Activated CD4-positive, alpha-beta T cell treated with anti-CD3 and anti-CD28 coated beads, Interleukin-2, amount 50 U/mL, for 4 hours (primary cell): ENCODE measurements around the gene TIAM2.
A peak's percentile ranks its signal among the peaks of the same experiment; 100 is the strongest.
"Not testable (repeated sequence)": the region's sequence is repeated elsewhere in the genome, so short reads cannot be mapped to it uniquely, and the experiment has no call there.

Source experiments
- DNase-seq, 2 experiments: peaks; one replicate each; pipeline ENCODE4 v3.0.0-alpha.2; 2020

TIAM2 gene

DNA sequence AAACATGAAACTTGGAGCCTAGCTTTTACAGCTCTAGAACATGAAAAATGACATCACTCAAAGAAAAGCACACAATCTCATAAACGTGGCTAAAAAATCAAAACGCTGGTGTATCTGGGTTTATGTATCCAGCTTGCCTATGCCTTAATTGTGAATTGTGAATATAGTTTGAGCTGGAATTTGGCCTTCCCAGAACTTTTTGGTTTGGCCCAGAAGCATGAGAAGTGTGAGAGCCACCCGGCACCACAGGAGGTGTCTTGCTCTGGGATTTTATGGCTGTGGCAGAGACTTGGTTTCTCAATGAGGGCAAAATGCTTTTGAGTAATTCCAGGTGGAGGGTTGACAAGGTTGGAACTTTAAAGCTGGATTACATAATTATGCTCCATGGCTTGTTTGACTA, 69.2 kb downstream of the TIAM2 start:
- no peak for DNase-seq

DNA sequence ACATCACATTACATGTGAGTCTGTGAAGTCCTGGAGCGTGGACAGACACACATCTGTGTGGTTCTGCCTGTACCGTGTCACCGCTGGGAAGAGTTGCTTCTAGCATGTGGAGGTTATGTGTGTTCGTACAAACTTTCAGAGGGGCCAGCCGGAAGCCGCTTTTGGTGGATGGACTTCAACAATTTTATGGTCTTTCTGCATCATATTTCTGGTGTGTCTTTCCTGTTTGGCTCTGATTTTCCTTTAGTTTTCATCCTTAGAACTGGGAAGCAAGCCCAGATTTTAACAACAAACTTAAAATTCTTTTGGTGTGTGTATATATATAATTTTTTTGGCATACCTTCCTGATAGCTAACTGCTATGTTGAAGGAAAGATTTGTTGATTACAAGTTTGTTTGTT, 71.2 kb downstream of the TIAM2 start:
- no peak for DNase-seq

DNA sequence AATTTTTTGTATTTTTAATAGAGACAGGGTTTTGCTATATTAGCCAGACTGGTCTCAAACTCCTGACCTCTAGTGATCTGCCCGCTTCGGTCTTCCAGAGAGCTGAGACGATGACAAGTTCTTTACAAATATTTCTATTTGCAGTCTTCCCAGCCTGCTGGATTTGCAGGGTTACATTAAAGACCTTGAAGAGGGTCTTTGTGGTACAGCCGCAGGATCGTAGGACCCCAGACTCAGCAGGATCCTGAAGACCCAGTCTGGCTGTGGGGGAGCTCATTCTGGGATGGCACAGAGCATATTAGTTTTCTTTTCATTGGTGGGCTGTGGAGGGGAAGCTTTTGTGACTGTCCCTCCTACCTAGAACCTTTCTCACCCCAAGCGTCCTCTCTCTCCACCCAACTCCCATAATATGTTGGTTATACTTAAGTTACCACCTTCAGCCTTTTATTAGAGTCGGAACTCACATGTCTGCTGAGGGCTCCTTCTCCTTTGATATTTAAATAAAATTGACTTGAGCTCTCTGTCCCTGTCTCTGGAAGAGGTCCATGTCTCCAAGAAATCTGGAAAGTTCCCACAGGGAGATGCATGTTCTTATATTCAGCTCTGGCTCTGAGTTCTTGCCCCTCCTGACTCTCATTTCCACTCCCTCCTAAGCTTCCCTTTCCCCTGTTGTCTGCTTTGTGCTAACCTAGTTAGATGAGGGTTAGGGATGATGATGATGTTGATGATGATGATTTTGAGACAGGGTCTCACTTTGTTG, 72.0 kb downstream of the TIAM2 start:
- no peak for DNase-seq

DNA sequence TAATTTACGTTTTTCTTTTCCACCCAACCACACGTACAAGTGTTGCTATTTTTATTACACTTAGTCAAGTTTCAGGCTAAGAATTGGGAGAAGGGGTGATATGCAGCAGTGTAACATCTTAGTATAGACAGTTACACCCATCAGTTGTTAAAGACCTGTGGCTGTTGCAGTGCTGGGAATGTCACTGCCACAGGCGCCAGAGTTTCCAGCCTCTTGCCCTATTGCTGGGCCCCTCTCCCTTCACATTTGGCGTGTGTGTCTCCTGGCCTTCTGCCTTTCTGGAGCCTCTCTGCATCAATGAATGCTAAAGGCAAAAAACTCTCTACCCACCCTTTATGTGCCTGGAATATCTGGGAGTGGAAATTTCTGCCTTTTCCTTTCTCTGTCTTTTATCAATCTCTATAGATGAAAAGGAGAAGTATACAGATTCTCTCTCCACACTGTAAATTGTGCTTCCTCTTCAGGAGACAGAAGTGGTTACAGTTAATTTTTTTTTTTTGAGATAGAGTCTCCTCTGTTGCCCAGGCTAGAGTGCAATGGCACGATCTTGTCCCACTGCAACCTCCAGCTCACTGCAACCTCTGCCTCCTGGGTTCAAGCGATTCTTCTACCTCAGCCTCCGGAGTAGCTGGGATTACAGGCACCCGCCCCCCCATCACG, 73.0 kb downstream of the TIAM2 start:
- no peak for DNase-seq

DNA sequence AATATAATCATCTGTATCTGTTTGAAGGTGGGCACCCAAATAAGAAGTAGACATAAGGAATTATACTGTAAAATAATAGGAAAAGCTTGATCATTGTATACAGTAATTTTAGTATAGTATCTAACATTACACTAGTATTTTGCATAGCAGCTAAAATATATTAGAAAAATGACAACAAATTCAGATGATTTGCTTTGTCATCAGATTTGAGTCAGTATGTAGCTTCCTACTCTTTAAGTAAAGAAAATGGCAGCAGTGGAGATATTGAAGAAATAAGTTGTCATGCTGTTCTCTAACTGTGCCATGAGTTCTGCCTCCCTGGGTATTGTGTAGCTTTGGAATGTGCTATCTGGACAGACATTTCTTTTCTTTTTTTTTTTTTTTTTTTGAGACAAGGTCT, 74.4 kb downstream of the TIAM2 start:
- DNase-seq = no peak

DNA sequence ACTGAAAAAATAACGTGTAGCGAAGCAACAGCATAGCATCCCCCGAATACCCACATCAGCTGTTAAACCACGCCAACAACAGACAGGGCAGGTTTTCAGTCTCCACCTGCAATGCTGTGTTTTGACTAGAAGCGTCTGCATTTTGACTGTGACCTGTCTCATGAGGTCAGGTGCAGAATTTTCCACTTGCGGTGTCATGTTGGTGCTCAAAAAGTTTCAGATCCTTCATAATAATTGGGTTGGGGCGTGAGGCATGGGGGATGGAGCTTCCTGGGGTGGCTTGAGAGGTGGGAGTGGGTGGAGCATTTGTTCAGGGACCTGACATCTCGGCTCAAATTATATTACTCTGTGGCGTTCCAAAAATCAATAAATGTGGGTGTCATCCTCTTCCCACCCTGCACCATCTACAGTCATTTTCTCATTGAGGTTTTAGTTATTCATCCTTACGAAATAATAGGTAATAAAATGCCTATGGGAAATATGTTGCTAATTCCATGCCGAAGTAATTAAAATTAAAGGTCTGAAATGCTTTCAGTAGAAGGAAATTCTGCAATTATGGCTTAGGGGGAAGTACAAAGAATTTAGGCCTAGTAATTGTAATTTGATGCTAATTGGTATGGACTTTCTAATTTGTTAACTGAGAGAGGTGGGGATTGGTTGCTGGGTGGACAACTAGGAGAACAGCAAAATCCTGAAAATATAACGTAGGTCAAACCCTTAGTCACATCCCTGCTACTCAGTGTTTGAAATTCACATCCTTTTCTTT, 81.0 kb downstream of the TIAM2 start:
- no peak for DNase-seq

DNA sequence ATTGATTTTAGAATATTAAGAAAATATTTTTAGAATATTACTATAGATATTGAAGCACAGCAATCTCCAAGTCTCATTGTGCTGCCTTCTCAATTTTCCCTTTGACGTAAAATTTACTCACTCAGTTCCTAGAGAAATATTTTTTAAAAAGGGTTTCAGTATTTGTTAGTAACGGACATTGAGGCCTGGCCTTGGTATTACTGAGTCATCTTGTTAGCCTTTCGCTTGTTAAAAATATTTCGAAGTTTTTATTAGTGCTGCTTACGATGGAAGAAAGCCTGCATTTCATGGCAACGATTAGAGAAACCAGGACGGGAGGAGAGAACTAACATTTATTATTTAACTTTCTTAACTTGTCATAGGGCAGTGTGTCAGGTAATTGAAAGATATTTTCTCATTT, 82.2 kb downstream of the TIAM2 start:
- DNase-seq = no peak

DNA sequence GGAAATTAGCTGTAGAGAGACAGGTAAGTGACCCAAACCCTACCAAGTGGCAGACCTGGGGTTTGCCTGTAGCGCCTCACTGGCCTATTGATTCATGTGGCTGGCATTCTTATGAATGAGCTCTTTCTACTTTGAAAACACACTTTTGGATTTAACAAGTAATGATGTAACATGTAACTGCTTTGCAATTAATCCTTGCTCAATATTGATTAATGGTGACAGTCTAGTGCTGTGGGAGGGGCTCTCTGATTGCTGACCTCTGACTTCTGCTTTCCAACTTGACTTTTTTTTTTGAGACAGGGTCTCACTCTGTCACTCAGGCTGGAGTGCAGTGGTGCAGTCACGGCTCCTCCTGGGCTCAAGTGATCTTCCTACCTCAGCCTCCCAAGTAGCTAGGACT, 82.7 kb downstream of the TIAM2 start:
- DNase-seq = no peak

DNA sequence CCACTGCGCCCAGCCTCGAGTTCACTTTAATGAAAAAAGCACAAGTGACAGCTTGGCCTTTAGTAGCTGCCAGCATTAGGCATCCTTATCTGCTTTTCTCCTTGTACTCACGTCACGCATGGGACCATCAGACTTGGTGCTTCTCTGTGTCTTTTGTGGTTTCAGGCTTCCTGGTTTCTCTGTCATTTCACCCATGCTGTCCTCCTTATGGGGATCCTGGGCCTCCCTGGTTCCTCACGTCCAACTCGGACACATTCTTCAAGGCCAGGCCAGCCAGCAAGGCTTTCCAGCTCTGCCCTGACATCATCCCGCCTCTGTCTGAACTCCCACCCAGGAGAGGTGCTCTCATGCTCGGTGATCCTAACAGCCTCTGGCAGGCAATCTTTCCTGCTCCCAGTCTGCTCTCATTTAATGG, 83.2 kb downstream of the TIAM2 start:
- DNase-seq = no peak

DNA sequence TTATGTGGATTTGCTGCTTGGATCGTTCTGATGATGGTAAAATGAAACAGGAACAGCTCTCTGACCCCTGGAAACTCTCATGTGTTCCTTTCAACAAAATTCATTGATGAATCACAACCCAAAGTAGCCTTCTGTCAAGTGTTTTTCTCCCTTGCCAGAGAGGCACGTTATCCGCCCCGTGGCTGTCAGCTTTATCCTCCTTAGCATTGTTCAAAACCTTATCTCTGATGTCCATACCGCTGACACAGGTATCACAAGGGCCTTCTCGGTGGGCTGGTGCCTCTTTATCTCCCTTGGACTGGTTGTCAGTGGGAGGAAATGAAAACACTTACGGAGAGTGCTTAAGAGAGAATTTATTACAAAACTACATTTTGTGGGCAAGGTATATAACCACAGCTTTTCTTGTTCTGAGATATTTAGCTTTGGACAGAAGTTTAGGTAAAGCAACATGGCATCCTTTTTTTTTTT, 84.9 kb downstream of the TIAM2 start:
- no peak for DNase-seq

DNA sequence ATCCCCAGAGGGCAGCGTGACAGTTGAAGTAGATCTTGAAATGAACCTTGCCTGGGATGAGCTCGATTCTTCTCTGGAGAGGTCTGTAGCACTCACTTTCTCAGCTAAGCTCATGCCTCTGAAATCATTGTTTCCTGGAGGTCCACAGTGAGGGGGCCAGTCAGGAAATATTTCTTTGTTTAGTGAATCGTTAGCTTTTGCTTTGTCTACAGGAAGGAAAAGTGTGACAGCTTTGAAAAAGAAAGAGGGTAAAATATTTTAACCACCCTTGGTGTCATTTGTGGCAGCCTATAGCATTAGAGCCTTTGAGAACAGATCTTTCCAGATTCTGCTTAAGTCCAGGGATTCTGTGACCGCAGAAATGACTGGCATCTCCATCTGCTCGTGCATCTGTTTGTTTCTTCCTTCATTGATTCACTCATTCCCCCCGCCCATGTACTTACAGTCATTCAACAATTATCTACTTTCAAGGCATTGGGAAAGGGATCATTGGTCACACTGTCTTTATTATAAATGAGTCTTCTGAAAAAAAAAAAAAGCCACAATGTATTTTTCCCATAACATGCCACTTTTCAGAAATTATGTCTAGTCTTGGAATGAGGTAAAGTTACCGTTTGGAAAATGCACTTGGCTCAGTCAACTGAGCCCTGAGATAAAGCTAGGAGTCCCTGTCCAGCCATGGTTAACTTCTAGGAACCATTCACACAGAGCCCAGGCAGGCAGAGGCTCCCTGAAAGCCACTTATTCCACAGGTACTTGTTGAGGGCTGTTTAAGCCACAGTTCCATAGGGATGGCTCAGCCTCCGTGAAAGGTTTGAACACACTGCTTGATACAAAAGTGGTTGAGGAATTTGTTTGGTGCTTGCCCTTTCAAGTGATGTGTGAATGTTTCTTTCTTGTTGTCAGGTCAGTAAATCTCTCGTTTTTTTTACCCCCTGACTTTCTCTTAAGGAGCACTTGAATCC, 86.0 kb downstream of the TIAM2 start:
- DNase-seq = no peak

DNA sequence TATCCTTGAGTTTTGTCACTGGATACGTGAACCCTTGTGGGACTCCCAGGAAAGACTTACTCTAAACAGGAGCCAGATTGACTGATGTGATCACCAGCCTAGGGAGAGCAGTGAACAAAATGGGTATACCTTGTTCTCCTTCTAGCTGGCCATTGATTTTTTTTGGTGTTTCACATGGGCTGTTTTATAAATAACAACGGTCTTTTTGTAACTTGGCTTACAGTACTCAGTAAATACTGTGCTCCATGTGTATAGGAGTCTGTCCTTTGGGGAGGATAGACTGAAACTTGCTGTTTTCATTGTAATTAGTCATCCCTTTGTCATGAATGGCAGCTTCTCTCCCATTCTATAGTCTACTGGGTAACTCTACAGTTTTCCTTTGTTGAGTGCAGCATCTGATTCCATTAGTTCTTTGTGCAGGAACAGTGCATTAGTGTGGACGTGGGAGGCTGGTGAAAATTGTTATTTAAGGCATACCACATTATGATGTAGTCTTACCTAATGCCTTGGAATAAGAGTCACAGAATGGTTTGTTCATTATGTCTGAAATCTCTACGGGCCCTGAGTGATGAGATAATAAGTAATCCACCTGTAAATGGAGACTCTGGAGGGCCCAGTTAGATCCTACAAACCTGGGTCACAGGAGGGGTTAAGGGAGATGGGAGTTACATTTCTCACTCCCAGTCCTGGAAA, 89.5 kb downstream of the TIAM2 start:
- no peak for DNase-seq

DNA sequence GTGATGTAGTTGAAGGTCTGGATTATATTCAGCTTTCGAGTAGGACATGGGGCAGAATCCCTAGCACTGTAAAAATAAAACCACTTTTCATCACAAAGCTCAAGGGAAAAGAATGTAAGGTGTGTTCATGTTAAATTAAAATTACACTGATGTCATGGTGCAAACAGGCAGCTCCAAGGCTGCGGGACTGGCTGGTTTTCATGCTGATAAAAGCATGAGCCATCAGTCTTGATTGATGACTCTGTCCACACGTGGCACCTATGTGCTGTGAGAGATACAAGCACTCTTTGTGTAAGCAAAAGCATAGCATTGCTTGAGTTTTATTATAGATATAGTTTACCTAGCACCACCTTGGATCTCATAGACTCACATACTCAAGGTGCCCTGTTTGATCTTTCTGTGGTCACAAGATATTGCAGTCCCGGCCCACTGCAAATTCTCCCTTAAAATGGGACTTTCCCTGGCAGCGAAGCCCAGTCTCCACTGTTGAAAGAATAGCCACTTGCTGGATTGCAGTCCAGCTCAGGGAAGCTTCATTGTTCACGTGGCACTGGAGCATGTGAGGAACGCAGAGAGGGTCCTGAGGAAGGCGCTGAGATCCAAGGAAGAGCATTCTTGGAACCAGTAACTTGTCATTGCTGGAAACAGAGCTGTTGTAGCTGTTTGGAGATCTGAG, 90.6 kb downstream of the TIAM2 start:
- no peak for DNase-seq

DNA sequence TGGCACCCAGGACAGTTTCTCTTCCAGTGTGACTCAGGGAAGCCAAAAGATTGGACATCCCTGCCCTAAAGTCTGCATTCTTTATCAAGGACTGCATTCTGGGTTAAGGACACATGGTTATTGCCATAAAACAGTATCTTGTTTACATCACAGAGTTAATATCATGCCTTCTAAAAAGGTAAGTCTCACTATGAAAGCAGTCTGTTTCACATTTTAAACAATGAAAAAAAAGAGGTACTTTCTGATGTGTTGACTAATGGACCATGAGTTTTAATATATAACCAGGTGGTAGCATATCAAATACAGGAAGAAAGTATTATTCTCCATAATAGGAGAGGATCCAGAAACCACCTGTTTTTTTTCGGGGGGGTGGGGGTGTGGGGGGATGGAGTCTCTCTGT, 93.7 kb downstream of the TIAM2 start:
- DNase-seq = no peak

DNA sequence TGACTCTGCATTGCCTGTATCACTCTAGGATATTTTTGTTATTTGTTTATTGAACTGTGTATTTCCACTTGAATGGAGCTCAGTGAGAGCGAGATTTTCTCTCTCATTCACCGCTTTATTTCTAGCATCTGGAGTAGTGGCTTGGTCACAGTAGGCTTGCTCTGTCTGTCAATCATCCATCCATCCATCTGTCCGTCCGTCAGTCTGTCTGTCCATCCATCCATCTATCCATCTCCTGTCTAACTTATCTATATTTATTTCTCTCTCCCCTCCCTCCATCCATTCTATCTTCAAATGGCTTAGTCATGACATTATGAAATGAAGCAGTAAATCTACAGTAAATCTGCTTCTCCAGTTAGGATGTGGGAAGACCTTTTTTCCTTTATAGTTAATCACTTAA, 94.6 kb downstream of the TIAM2 start:
- no peak for DNase-seq

DNA sequence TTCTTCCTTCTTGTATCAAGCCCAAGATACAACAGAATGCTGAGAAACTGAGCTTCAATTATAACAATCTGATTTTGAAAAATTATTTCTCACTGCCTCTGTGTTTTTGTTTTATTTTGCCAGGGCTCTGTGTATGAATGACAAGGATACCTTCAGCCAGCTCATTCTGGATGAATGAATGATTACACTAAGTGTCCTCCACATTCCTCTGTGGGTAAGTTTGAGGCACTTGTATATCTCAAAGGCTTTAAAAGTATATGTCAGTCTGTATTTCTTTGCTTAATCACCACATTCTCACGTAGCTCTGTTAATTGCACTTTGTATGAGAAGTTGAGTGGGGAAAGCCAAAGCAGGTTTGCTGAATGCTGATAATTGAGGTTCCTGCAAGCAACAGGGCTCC, 95.1 kb downstream of the TIAM2 start:
- DNase-seq = no peak

DNA sequence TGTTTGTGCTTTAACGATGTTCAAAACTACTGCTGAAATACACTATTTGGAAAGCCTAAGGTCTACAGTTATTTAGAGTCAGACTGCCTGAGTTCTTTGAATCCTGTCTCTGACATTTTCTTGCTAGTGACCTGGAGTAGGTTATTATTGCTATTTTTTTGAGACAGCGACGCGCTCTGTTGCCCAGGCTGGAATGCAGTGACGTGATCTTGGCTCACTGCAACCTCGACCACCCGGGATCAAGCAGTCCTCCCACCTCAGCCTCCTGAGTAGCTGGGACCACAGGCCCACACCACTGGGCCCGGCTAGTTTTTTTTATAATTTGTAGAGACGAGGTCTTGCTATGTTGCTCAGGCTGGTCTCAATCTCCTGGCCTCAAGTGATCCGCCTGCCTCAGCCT, 96.6 kb downstream of the TIAM2 start:
- no peak for DNase-seq

DNA sequence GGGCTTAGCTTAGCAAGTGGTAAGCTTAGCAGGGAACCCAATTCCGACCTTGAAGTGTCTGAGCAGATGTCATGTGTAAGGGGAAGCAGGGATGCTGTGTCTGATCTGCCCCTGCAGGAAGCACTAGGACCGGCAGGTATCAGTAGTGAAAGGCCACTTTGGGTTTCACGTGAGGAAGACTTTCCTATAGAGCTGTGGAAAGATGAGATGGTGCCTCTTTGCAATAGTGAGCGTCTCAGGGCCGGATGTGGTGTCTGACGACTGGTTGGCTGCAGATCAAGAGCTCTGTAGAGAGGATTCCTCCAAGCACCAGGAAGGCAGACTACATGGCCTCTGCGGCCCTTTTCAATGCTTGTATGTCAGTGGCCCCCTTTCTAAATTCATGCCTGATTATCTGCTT, 98.3 kb downstream of the TIAM2 start:
- peak; percentile 28 to 41 for DNase-seq

DNA sequence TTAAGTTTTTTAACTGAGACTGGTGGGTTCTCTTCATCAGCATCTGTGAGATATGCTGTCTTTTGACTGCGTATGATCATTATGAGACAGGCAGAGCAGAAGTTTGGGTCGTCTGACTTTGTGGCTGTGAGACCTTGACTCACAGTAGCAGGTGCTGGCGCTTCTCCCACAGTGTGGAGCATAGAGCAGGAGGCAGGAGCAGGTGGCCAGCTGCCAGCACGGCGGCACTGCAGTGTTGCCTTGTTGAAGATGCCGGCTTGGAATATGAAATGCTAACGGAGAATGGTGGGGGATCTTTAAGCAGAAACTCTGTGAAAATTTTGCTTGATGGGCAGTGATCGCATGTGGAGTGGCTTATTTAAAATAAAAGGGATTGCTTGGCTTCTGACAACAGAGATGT, 105.0 kb downstream of the TIAM2 start:
- DNase-seq = no peak

DNA sequence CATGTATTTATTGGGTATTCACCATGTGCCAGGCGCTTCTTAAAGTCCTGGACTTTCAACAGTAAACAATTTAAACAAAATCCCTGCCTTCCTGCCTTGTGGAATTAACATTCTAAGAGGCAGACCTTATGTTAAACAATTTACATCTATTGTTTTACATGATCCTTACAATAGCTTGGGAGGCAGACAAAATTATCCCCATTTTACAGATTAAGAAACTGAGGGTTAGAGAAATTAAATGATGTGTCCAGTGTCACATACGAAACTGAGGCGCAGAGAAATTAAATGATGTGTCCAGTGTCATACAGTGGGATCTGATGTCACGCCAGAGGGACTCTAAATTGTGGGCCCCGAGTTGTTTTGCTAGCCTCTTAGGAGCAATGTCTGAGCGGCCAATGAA, 105.5 kb downstream of the TIAM2 start:
- no peak for DNase-seq

DNA sequence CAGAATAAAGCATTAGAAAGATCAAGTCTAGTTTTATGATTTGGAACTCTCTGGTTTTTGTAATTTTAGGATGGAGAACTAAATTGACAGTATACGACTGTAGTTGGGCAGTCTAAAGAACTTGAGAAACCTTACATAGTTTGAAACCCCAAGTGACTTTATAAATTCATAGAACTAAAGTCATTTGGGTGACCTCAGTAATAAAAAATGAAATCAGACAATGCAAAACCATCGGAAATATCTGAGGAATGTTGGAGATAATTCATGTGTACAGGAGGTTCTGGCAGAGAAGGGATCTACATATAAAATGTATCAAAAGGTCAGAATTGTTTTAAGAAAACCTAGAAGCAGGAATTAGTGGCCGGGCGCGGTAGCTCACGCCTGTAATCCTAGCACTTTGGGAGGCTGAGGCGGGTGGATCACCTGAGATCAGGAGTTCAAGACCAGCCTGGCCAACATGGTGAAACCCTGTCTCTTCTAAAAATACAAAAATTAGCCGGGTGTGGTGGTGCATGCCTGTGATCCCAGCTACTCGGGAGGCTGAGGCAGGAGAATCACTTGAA, 108.0 kb downstream of the TIAM2 start:
- DNase-seq = not testable (repeated sequence)
